Sigmoid colon (tissue), 7 donors: ENCODE data around the gene GRIK5. TPM values are rescaled to one million over a fixed set of nuclear protein-coding genes. Genes with fewer than 3 reads are reported as not detected.
"Not testable (repeated sequence)": the region's sequence is repeated elsewhere in the genome, so short reads cannot be mapped to it uniquely, and the experiment has no call there.

Experiments used
- DNase-seq: peaks from one replicate; pipeline ENCODE4 v3.0.0-alpha.2; 2019
- H3K27ac ChIP-seq, 4 donors: fragments of 200-600 bp; sonication (generic); one replicate each; pipeline ENCODE4 v1.5.1; 2016 to 2019; ENCODE audit warnings: mild to moderate bottlenecking in 1 of 4
- H3K27me3 ChIP-seq, 3 donors: fragments of 200-600 bp; sonication (generic); one replicate each; pipeline ENCODE4 v1.5.1; 2019; ENCODE audit warnings: mild to moderate bottlenecking in 1 of 3
- H3K36me3 ChIP-seq, 4 donors: fragments of 200-600 bp; sonication (generic); one replicate each; pipeline ENCODE4 v1.5.1; 2016 to 2019
- H3K4me1 ChIP-seq, 4 donors: fragments of 200-600 bp; sonication (generic); one replicate each; pipeline ENCODE4 v1.5.1; 2017 to 2019
- H3K4me3 ChIP-seq, 4 donors: fragments of 200-600 bp; sonication (generic); one replicate each; pipeline ENCODE4 v1.5.1; 2017 to 2019; ENCODE audit warnings: mild to moderate bottlenecking in 2 of 4, moderate library complexity in 1 of 4
- H3K9me3 ChIP-seq, 4 donors: fragments of 200-600 bp in 3 of 4; sonication (generic) in 3 of 4; one replicate each; pipeline versions ENCODE4 v1.5.1 to v1.6.1; 2013 to 2019
- CTCF ChIP-seq, 4 experiments: fragments of 450-650 bp in 3 of 4; fragments of 200-600 bp in 1 of 4; IDR thresholded peaks; one replicate each; pipeline ENCODE4 v1.5.1; 2016 to 2019; ENCODE audit warnings: antibody characterized with exemption in 4 of 4, mild to moderate bottlenecking in 3 of 4, moderate library complexity in 2 of 4
- EP300 ChIP-seq, 4 donors: sonication (generic); formaldehyde crosslinking; IDR thresholded peaks; one replicate each; pipeline ENCODE4 v1.6.1; 2017; ENCODE audit warnings: antibody characterized with exemption in 4 of 4
- POLR2A ChIP-seq, 2 donors: fragments of 450-650 bp; IDR thresholded peaks; one replicate each; pipeline ENCODE4 v1.6.1; 2016; ENCODE audit warnings: antibody characterized with exemption in 2 of 2, mild to moderate bottlenecking in 2 of 2, moderate library complexity in 2 of 2
- POLR2AphosphoS5 ChIP-seq, 4 donors: sonication (generic); formaldehyde crosslinking; IDR thresholded peaks; one replicate each; pipeline ENCODE4 v1.6.1; 2017; ENCODE audit warnings: antibody characterized with exemption in 4 of 4
- WGBS, 2 donors: extraction: QIAGEN DNeasy Blood & Tissue Kit; methylation state at CpG; one replicate each; pipeline ENCODE4 v1.1.7; 2013; 5-methylcytosine and 5-hydroxymethylcytosine counted together
- intact Hi-C: fragments of 100-400 bp; cut with DNase I; formaldehyde crosslinking; loops from one replicate; pipeline ENCODE4 v1.15.1; 2023
- polyA plus RNA-seq, 3 donors: library from polyadenylated mRNA; stranded (reverse); fragments of 200-250 nt; gene quantifications; one replicate each; pipeline ENCODE4 v1.2.3, GENCODE V29; 2013
- total RNA-seq, 4 donors: library from RNA; depleted of rRNA; stranded (reverse); fragments of >200 nt; gene quantifications; one replicate each; pipeline ENCODE4 v1.1.0, GENCODE V29; 2016
- donor health status: healthy with polysubstance abuse.
- donor health status: Bipolar disorder and iron deficiency.
- donor health status: healthy.

Gene GRIK5
- total and polyA plus RNA-seq, 7 donors: under 0.01 to 23.3 (median 10.3) TPM; not detected in 1

- no peaks in the 10 kb centered on the region for H3K27me3 ChIP-seq
- H3K36me3 ChIP-seq: peaks cover 0 to 35% (median 4%) of the 10 kb centered on the region in 4 donors
- WGBS, 2 donors: 74 to 78% methylated on average over 15 of the region's 15 CpGs
- peaks cover 0 to 36% (median 28%) of the 10 kb centered on the region in 4 donors for H3K4me1 ChIP-seq
- no peaks in the 10 kb centered on the region for H3K9me3 ChIP-seq
- intact Hi-C loops: no loop called here
- H3K4me3 ChIP-seq: no peak overlapping the region
- TF ChIP-seq EP300 (IDR thresholded peaks at IDR 0.05) (no peak), POLR2AphosphoS5 (IDR thresholded peaks at IDR 0.05) (no peak), CTCF (IDR thresholded peaks at IDR 0.05) (no peak), POLR2A (IDR thresholded peaks at IDR 0.05) (no peak)
- no peak overlapping the region for H3K27ac ChIP-seq
- DNase-seq: no peak
Observed at GRCh38 chr19:42021185-42021584, 48.8 kb downstream of the GRIK5 start.

- Histone ChIP-seq H3K9me3 (no peaks in the 10 kb centered on the region), H3K4me1 (peaks cover 0 to 16% (median 6%) of the 10 kb centered on the region in 4 donors), H3K27ac (no peak overlapping the region), H3K4me3 (no peak overlapping the region), H3K27me3 (no peaks in the 10 kb centered on the region), H3K36me3 (peaks cover 0 to 35% (median 4%) of the 10 kb centered on the region in 4 donors)
- TF ChIP-seq POLR2A (IDR thresholded peaks at IDR 0.05) (no peak), POLR2AphosphoS5 (IDR thresholded peaks at IDR 0.05) (no peak), EP300 (IDR thresholded peaks at IDR 0.05) (no peak), CTCF (IDR thresholded peaks at IDR 0.05) (no peak)
- WGBS, 2 donors: 63 to 78% methylated on average over 11 of the region's 11 CpGs
- intact Hi-C loops: no loop called here
- no peak for DNase-seq
Observed at GRCh38 chr19:42018503-42019193, 51.4 kb downstream of the GRIK5 start.

- peaks cover 0 to under 1% (median 0%) of the 10 kb centered on the region in 4 donors for H3K4me1 ChIP-seq
- intact Hi-C loops: no loop called here
- H3K4me3 ChIP-seq: no peak overlapping the region
- WGBS, 2 donors: 41 to 82% methylated on average over 8 of the region's 8 CpGs
- no peak overlapping the region for H3K27ac ChIP-seq
- H3K27me3 ChIP-seq: no peaks in the 10 kb centered on the region
- H3K36me3 ChIP-seq: peaks cover 0 to 30% (median 4%) of the 10 kb centered on the region in 4 donors
- no peak for DNase-seq
- TF ChIP-seq POLR2AphosphoS5 (IDR thresholded peaks at IDR 0.05) (no peak), POLR2A (IDR thresholded peaks at IDR 0.05) (no peak), EP300 (IDR thresholded peaks at IDR 0.05) (no peak), CTCF (IDR thresholded peaks at IDR 0.05) (no peak)
- H3K9me3 ChIP-seq: no peaks in the 10 kb centered on the region
Observed at GRCh38 chr19:42017040-42017439, 53.0 kb downstream of the GRIK5 start.

- H3K4me3 ChIP-seq, H3K4me1 ChIP-seq, intact Hi-C loops, DNase-seq, H3K9me3 ChIP-seq, H3K36me3 ChIP-seq, H3K27ac ChIP-seq, H3K27me3 ChIP-seq: not testable (repeated sequence)
- WGBS, 2 donors: 87 to 93% methylated on average over 3 of the region's 3 CpGs
Observed at GRCh38 chr19:42012747-42013146, 57.3 kb downstream of the GRIK5 start.

GRCh38 chr19:42010245-42011126, 59.5 kb downstream of the GRIK5 start:
- DNase-seq: no peak
- H3K4me3 ChIP-seq: no peak overlapping the region
- peaks cover 0 to 13% (median 7%) of the 10 kb centered on the region in 4 donors for H3K36me3 ChIP-seq
- no peak for TF ChIP-seq POLR2A (IDR thresholded peaks at IDR 0.05)
- no peak for TF ChIP-seq EP300 (IDR thresholded peaks at IDR 0.05)
- TF ChIP-seq CTCF (IDR thresholded peaks at IDR 0.05): no peak
- no peak for TF ChIP-seq POLR2AphosphoS5 (IDR thresholded peaks at IDR 0.05)
- 58 to 80% methylated on average over 11 of the region's 11 CpGs for WGBS, 2 donors
- no peaks in the 10 kb centered on the region for H3K9me3 ChIP-seq
- no peaks in the 10 kb centered on the region for H3K4me1 ChIP-seq
- no peak overlapping the region for H3K27ac ChIP-seq
- intact Hi-C loops: no loop called here
- no peaks in the 10 kb centered on the region for H3K27me3 ChIP-seq
